Amygdala (tissue), 56 donors: Measurements from ENCODE around the gene FBXO31.
"Not testable (repeated sequence)": the region's sequence is repeated elsewhere in the genome, so short reads cannot be mapped to it uniquely, and the experiment has no call there.

Source experiments
- DNase-seq, 56 donors: peaks; one replicate each; lab custom pipeline; 2025; lab: John Stamatoyannopoulos, UW

Gene FBXO31

DNA sequence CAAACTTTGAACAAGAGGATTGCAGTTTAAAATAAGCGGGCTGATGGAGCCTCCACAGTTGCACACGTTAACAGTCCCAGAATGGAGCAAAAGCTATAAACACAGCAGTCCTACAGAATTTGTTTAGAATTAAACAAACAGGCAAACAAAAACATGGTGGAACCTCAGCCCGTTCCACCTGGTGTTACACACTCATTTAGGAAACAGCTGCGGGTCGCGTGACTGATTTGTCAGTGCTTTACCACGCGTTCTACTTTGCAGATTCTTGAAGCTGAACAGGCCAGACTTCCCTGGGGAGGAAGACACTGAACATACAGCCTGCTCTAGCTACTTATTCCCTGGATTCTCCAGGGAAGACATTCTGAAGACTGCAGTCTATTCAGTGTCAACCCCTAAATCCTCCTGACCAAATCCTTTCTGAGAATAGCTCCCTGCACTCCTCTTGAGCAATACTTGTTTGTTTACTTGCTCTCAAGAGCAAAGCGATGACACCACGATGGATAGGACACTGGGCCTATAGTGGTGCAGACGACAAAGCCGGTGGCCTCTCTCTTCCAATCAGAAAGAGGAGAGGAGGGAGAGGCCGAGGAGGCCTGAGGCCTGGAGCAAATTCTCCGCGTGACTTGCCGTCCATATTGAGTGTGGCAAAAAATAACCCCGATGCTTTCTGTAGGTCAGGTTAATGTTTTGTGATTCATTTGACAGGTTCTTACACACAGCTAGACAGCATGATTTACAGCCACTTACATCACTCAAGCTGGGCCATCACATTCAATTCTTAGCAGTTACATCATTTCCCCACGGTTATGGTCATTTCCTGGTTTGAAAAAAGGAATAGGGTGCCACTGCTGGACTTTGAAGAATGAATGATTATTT is 4.6 kb upstream of the FBXO31 start:
- DNase-seq, result peak; percentile 28 to 98 (median 90)

DNA sequence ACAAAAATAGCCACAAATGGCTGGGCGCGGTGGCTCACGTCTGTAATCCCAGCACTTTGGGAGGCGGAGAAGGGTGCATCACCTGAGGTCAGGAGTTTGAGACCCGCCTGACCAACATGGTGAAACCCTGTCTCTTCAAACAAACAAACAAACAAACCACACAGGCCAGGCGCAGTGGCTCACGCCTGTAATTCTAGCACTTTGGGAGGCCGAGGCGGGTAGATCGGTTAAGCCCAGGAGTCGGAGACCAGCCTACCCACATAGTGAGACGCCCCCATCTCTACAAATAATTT is 1.2 kb upstream of the FBXO31 start:
- DNase-seq, result not testable (repeated sequence)

DNA sequence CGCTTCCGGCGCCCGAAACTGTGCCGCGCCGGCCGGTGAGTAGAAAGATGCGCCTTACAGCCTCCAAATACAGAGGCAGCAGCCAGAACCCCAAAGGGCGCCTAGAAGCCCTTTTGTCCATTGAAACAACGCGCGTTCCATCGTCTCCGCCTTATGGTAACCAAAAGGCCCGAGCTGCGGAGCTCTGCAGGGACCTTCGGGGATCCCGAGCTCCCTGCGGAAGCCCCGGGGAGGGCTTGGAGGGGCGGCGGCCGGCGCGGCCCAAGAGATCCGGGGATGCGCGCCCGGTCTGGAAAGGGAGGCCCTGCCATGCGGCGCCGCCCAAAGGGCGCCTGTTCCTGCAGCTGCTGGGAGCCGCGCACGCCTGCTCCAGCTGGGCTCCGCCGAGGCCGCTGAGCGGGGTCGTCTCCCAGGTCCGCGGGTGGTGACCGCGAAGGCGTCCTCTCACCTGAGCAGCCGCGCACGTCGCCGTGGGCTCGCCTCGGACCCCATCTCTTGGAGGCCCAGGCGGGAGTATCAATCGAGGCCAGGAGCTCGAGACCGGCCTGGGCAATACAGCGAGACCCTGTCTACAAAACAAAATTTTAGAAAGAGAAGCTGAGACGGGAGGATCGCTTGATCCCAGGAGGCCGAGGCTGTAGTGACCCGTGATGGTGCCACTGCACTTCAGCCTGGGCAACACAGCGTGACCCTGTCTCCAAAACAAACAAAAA is 742 bp upstream of the FBXO31 start:
- peak in 16 of 56 donors; percentile 23 to 97 (median 71) for DNase-seq

DNA sequence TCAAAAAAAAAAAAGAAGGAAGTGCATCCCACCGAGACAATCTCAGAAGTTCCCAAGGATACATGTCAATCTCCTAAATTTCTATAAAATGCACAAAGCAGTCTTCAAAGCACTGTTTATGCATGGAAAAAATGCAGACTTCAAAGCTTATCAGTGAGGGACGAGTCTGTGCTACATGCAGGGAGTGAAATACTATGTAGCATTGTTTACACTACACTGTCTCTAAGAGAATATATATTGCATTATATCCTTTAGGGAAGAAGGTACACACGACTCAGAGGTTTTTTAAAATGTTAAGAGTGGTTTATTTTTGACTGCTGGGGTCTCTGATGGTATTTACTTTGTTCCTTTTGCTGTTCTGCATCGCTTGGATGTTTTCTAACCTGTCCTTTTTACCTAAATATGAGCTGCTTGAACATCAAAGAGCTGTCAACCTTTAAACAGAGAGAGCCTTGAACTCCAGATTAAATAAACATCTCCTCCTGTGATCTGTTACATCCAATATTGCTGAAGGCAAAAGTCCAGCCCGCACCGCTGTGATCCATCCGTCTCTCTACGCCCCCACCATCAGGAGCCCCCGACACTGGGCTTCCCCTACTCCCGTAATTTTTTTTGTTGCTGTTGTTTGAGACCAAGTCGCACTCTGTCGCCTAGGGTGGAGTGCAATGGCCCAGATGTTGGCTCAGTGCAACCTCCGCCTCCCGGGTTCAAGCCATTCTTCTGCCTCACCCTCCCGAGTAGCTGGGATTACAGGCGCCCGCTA is 1.4 kb downstream of the FBXO31 start:
- peak in 1 of 56 donors; percentile 19 for DNase-seq

DNA sequence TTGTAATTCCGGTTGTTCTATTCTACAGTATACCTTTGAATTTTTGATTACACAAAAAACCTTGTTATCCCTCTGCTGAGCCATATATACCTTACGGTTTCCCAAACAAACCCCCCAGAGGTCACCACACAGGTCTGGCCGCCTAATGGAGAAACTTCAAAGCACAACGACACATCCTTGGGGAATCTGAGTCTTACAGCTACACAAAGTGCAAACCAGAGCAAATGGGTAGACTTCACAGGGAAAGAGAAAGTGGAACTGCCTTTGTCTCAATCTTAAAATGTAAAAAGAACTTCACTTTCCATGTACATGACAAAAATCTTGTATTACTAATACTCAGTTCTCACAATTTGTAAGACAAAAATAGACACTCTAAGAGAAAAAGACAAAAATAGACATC is 2.7 kb downstream of the FBXO31 start:
- DNase-seq, result no peak

GRCh38 chr16:87380403-87380802 is 3.2 kb downstream of the FBXO31 start:
- DNase-seq, result no peak

DNA sequence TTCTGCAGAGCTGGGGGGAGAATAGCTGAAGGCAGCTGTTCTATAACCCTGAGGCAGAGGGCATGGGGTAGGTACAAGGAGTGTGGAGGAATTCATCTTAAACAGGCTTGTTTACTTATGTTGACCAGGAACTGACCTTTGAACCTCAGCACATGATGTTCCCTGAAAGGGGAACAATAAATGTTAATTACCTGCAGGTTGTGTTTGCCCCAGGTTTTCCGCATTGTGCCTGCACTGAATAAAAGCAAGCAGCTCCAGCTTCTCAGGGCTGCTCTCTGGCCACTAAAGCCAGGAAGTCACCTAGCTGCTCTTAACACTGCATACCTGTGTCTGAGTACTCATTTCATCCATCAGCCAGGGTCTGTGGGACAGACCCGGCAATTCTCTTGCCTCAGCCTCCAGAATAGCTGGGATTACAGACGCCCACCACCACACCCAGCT is 4.2 kb downstream of the FBXO31 start:
- DNase-seq, result not testable (repeated sequence)

GRCh38 chr16:87376660-87377059 is 6.9 kb downstream of the FBXO31 start:
- no peak for DNase-seq

DNA sequence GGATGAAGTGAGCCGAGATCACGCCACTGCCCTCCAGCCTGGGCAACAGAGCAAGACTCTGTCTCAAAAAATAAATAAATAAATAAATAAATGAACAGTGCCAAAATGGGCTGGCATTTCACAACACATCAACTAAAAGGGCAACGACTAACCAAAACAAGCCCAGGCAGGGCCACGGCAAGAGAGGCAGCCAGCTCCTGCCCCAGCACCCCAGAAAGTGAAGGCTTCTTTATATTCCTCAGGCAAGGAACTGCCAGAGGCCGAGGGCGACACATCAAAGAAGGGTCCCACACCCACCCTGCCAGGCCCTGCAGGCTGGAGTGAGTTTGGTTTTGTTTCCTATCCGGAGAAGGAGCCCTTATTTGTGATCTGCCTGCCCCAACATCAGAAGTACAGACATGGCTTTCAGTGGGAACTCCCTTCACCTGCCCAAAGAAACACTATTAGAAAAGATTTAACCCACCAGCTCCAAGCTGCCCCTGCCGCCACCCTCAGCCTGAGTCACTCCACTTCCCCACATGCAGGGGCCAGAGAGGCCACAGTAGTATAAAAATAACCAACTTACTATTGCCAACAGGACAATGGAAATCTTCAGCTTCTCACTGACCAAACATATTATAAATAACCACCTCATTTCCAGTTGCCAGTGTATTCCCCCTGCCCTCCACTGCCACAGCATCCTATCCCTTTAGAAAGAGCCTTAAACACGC is 8.0 kb downstream of the FBXO31 start:
- no peak for DNase-seq

GRCh38 chr16:87374313-87374712 is 9.3 kb downstream of the FBXO31 start:
- no peak for DNase-seq

GRCh38 chr16:87372305-87372704 is 11.3 kb downstream of the FBXO31 start:
- DNase-seq, result no peak

DNA sequence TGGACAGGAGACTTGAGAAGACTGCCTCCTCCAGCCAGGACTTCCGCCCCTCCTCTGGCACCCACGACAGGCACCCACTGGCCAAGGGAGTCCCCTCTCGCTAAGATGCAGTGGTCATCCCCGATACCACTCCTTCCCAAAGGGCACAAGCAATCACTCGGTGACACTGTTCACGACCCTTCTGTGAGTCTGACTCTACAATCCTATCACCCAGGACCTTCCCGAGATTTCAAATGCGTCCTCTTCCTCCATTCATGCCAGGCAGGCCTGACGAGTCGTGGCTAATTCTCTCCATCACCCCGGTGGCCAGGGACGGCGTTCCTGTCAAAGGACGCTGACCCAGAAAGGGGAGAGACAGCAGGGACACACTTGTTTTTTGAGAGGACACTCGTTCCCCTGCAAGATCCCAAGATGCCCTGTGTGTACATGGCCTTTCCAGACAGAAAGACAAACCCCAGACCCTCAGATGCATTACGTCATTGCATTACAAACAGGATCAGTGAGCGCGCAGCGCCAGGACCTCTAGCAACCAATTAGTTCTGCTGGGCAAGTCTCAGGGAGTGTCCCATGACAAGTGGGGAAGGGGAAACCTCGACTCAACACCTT is 12.2 kb downstream of the FBXO31 start:
- no peak for DNase-seq

- DNase-seq, result peak in 2 of 56 donors; percentile 17 to 22
Observed at GRCh38 chr16:87369796-87370719, 13.5 kb downstream of the FBXO31 start.

DNA sequence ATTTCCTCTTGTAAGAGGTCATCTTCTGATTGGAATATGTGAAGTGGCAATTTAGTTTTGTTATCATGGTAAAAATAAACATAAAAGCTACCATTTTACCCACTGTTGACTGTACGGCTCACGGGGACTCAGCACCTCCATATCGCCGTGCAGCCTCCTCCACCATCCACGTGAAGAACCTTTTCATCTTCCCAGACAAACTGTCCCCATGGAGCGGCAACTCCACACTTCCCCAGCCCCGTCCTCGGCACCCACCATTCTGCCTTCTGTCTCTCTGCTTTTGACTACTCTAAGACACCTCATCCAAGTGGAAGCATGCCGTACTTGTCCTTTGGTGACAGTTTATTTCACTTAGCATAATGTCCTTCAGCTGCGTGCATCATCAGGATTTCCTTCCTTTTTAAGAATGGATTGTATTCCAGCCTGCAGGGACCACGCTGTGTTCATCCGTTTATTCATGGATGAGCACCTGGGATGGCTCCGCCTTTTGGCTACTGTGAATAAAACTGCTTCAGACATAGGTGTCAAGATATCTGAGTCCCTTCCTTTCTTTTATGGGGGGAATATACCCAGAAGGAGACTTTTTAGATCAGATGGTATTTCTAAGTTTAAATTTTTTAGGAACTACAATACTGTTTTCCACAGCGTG is 14.3 kb downstream of the FBXO31 start:
- no peak for DNase-seq

DNA sequence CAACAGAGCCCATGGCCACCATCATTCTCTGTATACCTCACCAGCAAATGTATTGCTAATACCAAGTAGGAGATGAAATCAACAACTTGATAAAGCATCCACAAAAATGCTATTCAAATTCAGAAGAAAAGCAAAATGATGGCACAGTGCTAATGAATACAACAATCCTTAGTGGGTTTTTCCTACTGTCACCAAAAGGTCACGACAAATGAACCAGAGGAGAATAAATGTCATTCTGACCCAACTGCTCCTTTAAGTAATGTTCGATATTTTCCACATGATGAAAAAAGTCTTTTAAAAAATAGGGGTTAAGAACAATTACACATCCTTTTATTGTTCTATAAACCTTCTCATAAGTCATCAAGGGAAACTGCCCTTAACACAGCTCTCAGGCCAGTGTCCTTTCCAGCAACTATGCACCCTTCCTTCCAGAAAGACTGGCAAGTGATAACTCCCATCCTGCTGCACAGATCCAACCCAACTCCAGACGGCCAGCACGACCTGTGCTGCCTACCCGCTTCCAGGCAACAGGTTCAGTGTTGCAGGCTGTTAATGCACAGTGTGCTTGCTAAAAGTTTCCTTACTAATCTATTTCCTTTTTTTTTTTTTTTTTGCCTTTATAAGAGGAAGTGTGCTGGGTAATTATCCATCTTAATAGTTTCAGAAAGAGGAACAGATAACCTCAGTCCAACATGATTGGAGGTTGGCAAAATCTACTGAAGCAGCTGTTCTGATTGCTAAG is 15.4 kb downstream of the FBXO31 start:
- no peak for DNase-seq

DNA sequence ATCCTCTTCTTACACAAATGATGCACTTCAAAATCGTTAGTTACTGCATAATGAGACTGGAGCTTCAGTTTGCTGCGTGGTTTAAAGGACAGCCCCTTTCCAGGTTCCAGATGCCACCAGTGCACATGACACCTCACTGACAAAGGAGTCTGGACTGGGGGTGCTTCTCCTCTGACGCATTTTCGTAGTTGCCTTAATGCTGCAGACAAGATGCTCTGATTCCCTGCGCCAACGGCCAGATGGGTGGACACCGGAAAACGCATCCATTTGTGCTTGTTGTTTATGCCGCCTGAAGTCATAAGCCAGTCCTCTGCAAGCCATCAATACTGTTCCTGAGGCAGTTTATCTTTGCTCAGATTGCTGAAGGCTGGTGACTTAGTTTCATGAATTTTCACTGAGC is 16.0 kb downstream of the FBXO31 start:
- DNase-seq, result no peak

DNA sequence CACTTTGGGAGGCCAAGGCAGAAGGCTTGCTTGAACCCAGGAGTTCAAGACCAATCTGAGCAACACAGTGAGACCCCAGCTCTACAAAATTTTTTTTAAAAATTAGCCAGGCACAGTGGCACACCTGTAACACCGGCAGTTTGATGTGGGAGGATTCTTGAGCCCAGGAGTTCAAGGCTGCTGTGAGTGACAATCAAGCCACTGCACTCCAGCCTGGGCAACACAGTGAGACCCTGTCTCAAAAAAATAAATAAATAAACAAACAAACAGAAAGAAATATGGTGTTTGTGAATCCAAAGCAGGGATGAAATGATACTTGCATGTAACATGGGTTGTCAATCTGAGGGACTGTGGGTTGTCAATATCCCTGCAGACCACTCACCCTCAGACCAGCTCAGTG is 16.6 kb downstream of the FBXO31 start:
- DNase-seq, result no peak

- no peak for DNase-seq
Observed at GRCh38 chr16:87366288-87366687, 17.3 kb downstream of the FBXO31 start.
